H9 (cell line): ENCODE data around the gene ATP4A. TPM values are rescaled to one million over a fixed set of nuclear protein-coding genes. Genes with fewer than 3 reads are reported as not detected.

Source experiments
- DNase-seq: peaks from one replicate; pipeline ENCODE4 v3.0.0-alpha.2; 2017
- H2AFZ ChIP-seq: one replicate; pipeline ENCODE4 v1.6.1; 2013; ENCODE audit warnings: mild to moderate bottlenecking, low read length, control low read depth, moderate library complexity
- H2AK5ac ChIP-seq: 2 replicates; pipeline ENCODE4 v1.6.1; 2013; ENCODE audit warnings: low read length, control low read depth, mixed read lengths; ENCODE audit not compliant: insufficient read length
- H2BK120ac ChIP-seq: one replicate; pipeline ENCODE4 v1.6.1; 2013; ENCODE audit warnings: low read depth, mild to moderate bottlenecking, low read length, control low read depth, inconsistent platforms; ENCODE audit not compliant: poor library complexity, severe bottlenecking
- H2BK12ac ChIP-seq: 2 replicates; pipeline ENCODE4 v1.6.1; 2013; ENCODE audit warnings: low read length, control low read depth, mixed read lengths, low read depth; ENCODE audit not compliant: insufficient read length
- H2BK15ac ChIP-seq: 2 replicates; pipeline ENCODE4 v1.6.1; 2013; ENCODE audit warnings: low read depth, low read length, control low read depth
- H2BK20ac ChIP-seq: one replicate; pipeline ENCODE4 v1.6.1; 2013; ENCODE audit warnings: low read depth, mild to moderate bottlenecking, low read length, control low read depth, inconsistent platforms; ENCODE audit not compliant: poor library complexity, severe bottlenecking
- H2BK5ac ChIP-seq: 2 replicates; pipeline ENCODE4 v1.6.1; 2013; ENCODE audit warnings: low read length, control low read depth, mixed read lengths; ENCODE audit not compliant: insufficient read length
- H3K14ac ChIP-seq: 2 replicates; pipeline ENCODE4 v1.6.1; 2013; ENCODE audit warnings: low read length, control low read depth; ENCODE audit not compliant: insufficient read depth
- H3K18ac ChIP-seq: 2 replicates; pipeline ENCODE4 v1.6.1; 2013; ENCODE audit warnings: low read depth, mild to moderate bottlenecking, mixed read lengths, low read length, control low read depth; ENCODE audit not compliant: insufficient read length
- H3K23ac ChIP-seq: 2 replicates; pipeline ENCODE4 v1.6.1; 2013; ENCODE audit warnings: low read length, control low read depth, mixed read lengths, low read depth; ENCODE audit not compliant: insufficient read length
- H3K23me2 ChIP-seq: 2 replicates; pipeline ENCODE4 v1.6.1; 2013; ENCODE audit warnings: low read depth, mild to moderate bottlenecking, mixed read lengths, low read length, control low read depth; ENCODE audit not compliant: insufficient read length, poor library complexity, severe bottlenecking
- H3K27ac ChIP-seq: 2 replicates; pipeline ENCODE4 v1.5.1; 2013; ENCODE audit warnings: low read length, control low read depth, mixed read lengths, low read depth; ENCODE audit not compliant: insufficient read length
- H3K27me3 ChIP-seq: 2 replicates; pipeline ENCODE4 v1.6.1; 2013; ENCODE audit warnings: low read length, control low read depth, inconsistent platforms; ENCODE audit not compliant: insufficient read depth
- H3K4ac ChIP-seq: 2 replicates; pipeline ENCODE4 v1.6.1; 2013; ENCODE audit warnings: low read depth, mild to moderate bottlenecking, control low read depth, inconsistent platforms, low read length, moderate library complexity
- H3K4me1 ChIP-seq: 2 replicates; pipeline ENCODE4 v1.6.1; 2013; ENCODE audit warnings: low read length, control low read depth, inconsistent platforms; ENCODE audit not compliant: insufficient read depth
- H3K4me2 ChIP-seq: 2 replicates; pipeline ENCODE4 v1.6.1; 2013; ENCODE audit warnings: low read length, control low read depth, mixed read lengths; ENCODE audit not compliant: insufficient read length, insufficient read depth
- H3K56ac ChIP-seq: 2 replicates; pipeline ENCODE4 v1.6.1; 2013; ENCODE audit warnings: low read depth, mild to moderate bottlenecking, mixed read lengths, low read length, control low read depth; ENCODE audit not compliant: insufficient read length
- H3K79me1 ChIP-seq: 2 replicates; pipeline ENCODE4 v1.6.1; 2013; ENCODE audit warnings: low read depth, mild to moderate bottlenecking, moderate library complexity, low read length, control low read depth, inconsistent platforms; ENCODE audit not compliant: insufficient read depth, poor library complexity, severe bottlenecking
- H3K79me2 ChIP-seq: 2 replicates; pipeline ENCODE4 v1.6.1; 2013; ENCODE audit warnings: low read length, control low read depth, inconsistent platforms; ENCODE audit not compliant: insufficient read depth
- H3K9ac ChIP-seq: 2 replicates; pipeline ENCODE4 v1.6.1; 2013; ENCODE audit warnings: low read length, control low read depth, mixed read lengths; ENCODE audit not compliant: insufficient read length; ENCODE audit errors: extremely low read depth
- H3K9me3 ChIP-seq: one replicate; pipeline ENCODE4 v1.6.1; 2013; ENCODE audit warnings: low read depth, low read length, inconsistent platforms; ENCODE audit not compliant: control insufficient read depth
- H3T11ph ChIP-seq: one replicate; pipeline ENCODE4 v1.6.1; 2013; ENCODE audit warnings: mild to moderate bottlenecking, low read length, control low read depth, inconsistent platforms
- H4K20me1 ChIP-seq: one replicate; pipeline ENCODE4 v1.6.1; 2013; ENCODE audit not compliant: control insufficient read depth, insufficient read length, insufficient read depth
- H4K5ac ChIP-seq: 2 replicates; pipeline ENCODE4 v1.6.1; 2013; ENCODE audit warnings: low read depth, mild to moderate bottlenecking, mixed read lengths, low read length, control low read depth; ENCODE audit not compliant: insufficient read length
- H4K8ac ChIP-seq: replicated peaks from 2 replicates; pipeline ENCODE4 v1.6.1; 2013; ENCODE audit warnings: low read length, control low read depth, mixed read lengths, low read depth; ENCODE audit not compliant: insufficient read length
- H4K91ac ChIP-seq: 2 replicates; pipeline ENCODE4 v1.6.1; 2013; ENCODE audit warnings: low read depth, mild to moderate bottlenecking, moderate library complexity, mixed read lengths, low read length, control low read depth; ENCODE audit not compliant: insufficient read length
- H3K27ac Mint-ChIP-seq, 3 experiments: 2 replicates in 2 of 3; 3 replicates in 1 of 3; pipeline ENCODE4 v1.8.0; 2020 to 2021; ENCODE audit warnings: mixed read lengths in 3 of 3, mild to moderate bottlenecking in 1 of 3, moderate library complexity in 1 of 3
- H3K27me3 Mint-ChIP-seq: 2 replicates; pipeline ENCODE4 v1.8.0; 2021; ENCODE audit warnings: low read depth, mild to moderate bottlenecking, moderate library complexity, mixed read lengths
- H3K36me3 Mint-ChIP-seq, 3 experiments: 2 replicates in 2 of 3; 3 replicates in 1 of 3; pipeline ENCODE4 v1.8.0; 2020 to 2021; ENCODE audit warnings: low read depth in 3 of 3, mixed read lengths in 3 of 3; ENCODE audit not compliant: insufficient read depth in 1 of 3
- H3K4me1 Mint-ChIP-seq, 2 experiments: 2 replicates each; pipeline ENCODE4 v1.8.0; 2020; ENCODE audit warnings: mixed read lengths in 2 of 2
- H3K4me3 Mint-ChIP-seq, 2 experiments: 2 replicates in 1 of 2; 3 replicates in 1 of 2; pipeline ENCODE4 v1.8.0; 2020 to 2021; ENCODE audit warnings: mild to moderate bottlenecking in 2 of 2, mixed read lengths in 2 of 2, moderate library complexity in 1 of 2
- H3K9me3 Mint-ChIP-seq, 2 experiments: 2 replicates in 1 of 2; 3 replicates in 1 of 2; pipeline ENCODE4 v1.8.0; 2020; ENCODE audit warnings: mild to moderate bottlenecking in 2 of 2, mixed read lengths in 2 of 2, moderate library complexity in 1 of 2
- WGBS: extraction: QIAGEN DNeasy Blood & Tissue Kit; methylation state at CpG from one replicate; pipeline ENCODE4 v1.1.7; 2013; ENCODE audit warnings: missing lambda C conversion rate, low lambda C conversion rate, mixed read lengths; ENCODE audit not compliant: insufficient read length; ENCODE audit errors: extremely low coverage; 5-methylcytosine and 5-hydroxymethylcytosine counted together
- total RNA-seq: library from RNA; stranded (reverse); gene quantifications from 2 replicates; pipeline ENCODE4 v1.2.1, GENCODE V29; 2021
- TF ChIP-seq, protein P1 (sequence below): fragments of 200-600 bp; sonication (generic); conservative IDR thresholded peaks from 3 replicates; pipeline ENCODE4 v1.8.0; 2021; ENCODE audit warnings: antibody characterized with exemption, mild to moderate bottlenecking

The ATP4A gene
- total RNA-seq, 1 experiment from 2014 or later = 0.24 TPM

DNA sequence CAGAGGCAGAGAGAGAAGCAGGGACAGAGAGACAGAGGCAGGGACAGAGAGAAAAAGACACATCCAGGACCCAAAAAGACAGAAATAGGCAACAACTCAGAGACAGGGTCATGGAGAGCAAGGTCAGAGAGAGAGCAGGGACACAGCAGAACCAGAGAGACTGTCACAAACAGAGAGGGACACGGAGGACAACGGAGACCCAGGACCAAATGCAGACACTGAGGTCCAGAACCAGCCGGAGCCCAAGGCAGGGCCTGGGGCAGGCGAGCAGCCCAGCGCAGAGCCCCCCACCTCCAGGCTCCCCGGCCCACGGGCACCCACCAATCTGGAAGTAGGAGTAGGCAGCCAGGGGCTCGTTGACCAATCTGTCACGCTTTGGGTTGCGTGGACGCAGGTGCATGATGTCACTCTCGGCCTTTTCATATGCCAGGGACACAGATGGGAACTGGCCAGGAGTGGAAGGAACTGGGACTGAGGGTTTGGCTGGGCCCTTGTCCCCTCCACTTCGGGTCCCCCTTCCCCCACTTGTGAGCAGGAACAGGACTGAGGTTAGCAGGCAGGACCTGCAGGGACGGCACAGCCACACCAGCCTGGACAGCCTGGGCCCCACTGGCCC lies 10.0 kb downstream of the ATP4A start:
- TF ChIP-seq, protein P1, sequence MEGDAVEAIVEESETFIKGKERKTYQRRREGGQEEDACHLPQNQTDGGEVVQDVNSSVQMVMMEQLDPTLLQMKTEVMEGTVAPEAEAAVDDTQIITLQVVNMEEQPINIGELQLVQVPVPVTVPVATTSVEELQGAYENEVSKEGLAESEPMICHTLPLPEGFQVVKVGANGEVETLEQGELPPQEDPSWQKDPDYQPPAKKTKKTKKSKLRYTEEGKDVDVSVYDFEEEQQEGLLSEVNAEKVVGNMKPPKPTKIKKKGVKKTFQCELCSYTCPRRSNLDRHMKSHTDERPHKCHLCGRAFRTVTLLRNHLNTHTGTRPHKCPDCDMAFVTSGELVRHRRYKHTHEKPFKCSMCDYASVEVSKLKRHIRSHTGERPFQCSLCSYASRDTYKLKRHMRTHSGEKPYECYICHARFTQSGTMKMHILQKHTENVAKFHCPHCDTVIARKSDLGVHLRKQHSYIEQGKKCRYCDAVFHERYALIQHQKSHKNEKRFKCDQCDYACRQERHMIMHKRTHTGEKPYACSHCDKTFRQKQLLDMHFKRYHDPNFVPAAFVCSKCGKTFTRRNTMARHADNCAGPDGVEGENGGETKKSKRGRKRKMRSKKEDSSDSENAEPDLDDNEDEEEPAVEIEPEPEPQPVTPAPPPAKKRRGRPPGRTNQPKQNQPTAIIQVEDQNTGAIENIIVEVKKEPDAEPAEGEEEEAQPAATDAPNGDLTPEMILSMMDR = no peak
- Histone ChIP-seq H3K23me2 (peaks cover 6% of the 10 kb centered on the region), H3K4me1 (no peaks in the 10 kb centered on the region), H2BK5ac (no peak overlapping the region), H4K91ac (no peak overlapping the region), H4K8ac (no peak overlapping the region), H3K23ac (no peak overlapping the region), H3K4me2 (no peak overlapping the region), H2BK12ac (no peak overlapping the region), H2AFZ (no peak overlapping the region), H3K56ac (no peak overlapping the region), H3K18ac (no peak overlapping the region), H4K5ac (peak overlapping the region; percentile 39), H3K79me2 (no peaks in the 10 kb centered on the region), H3K79me1 (no peaks in the 10 kb centered on the region), H3K27me3 (no peaks in the 10 kb centered on the region), H4K20me1 (no peaks in the 10 kb centered on the region), H3K9ac (no peak overlapping the region), H3T11ph (no peak overlapping the region), H3K9me3 (no peaks in the 10 kb centered on the region), H2AK5ac (no peak overlapping the region), H3K4ac (no peak overlapping the region), H2BK15ac (no peak overlapping the region), H3K27ac (no peak overlapping the region), H3K14ac (no peak overlapping the region), H2BK20ac (no peak overlapping the region), H2BK120ac (no peak overlapping the region)
- Mint-ChIP-seq H3K9me3 (no peaks in the 10 kb centered on the region), H3K27me3 (peaks cover 36% of the 10 kb centered on the region), H3K27ac (no peak overlapping the region), H3K36me3 (peaks cover 0 to 17% (median 11%) of the 10 kb centered on the region in 3 experiments; a peak in 5 of 7 replicates), H3K4me3 (peak overlapping the region in 1 of 2 experiments; percentile 6; a peak in 1 of 5 replicates), H3K4me1 (peaks cover 16 to 17% of the 10 kb centered on the region in 2 experiments)
- no CpG with 5 or more reads among the region's 14 CpGs for WGBS
- no peak for DNase-seq
